Measurements from ENCODE around the gene GJC1. TPM values are rescaled to one million over a fixed set of nuclear protein-coding genes. Genes with fewer than 3 reads are reported as not detected.
"Not testable (repeated sequence)": the region's sequence is repeated elsewhere in the genome, so short reads cannot be mapped to it uniquely, and the experiment has no call there.

Gene GJC1
- polyA plus RNA-seq, 1 donor from 2014 or later, result 8.0 TPM

- no peak overlapping the region for H3K9ac ChIP-seq (ENCODE audit: low read length)
- no peaks in the 10 kb centered on the region for H3K79me2 ChIP-seq (replicated peaks; ENCODE audit: insufficient read depth, low read length)
- no peak overlapping the region for H3K27ac ChIP-seq (ENCODE audit: low read length)
- H3K9me3 ChIP-seq (ENCODE audit: low read length), result no peaks in the 10 kb centered on the region
- H3K9me2 ChIP-seq (ENCODE audit: insufficient read depth, low read length), result no peaks in the 10 kb centered on the region
- H3K4me2 ChIP-seq (ENCODE audit: low read length), result no peak overlapping the region
- H3F3A ChIP-seq (ENCODE audit: insufficient read depth, low read length, poor library complexity, severe bottlenecking), result no peaks in the 10 kb centered on the region
- H2AFZ ChIP-seq (ENCODE audit: low read depth, low read length), result no peak overlapping the region
- H3K4me3 ChIP-seq (ENCODE audit: low read length), result no peak overlapping the region
- H4K20me1 ChIP-seq (ENCODE audit: insufficient read depth), result no peaks in the 10 kb centered on the region
- TF ChIP-seq EP300 (conservative IDR thresholded peaks at IDR 0.05; ENCODE audit: poor library complexity, severe bottlenecking), result no peak
- no peak for TF ChIP-seq POLR2AphosphoS5 (IDR thresholded peaks at IDR 0.05)
- no peak for TF ChIP-seq REST (IDR thresholded peaks at IDR 0.05; ENCODE audit: borderline replicate concordance)
- TF ChIP-seq CTCF (IDR thresholded peaks at IDR 0.05; ENCODE audit: poor library complexity, severe bottlenecking), result no peak
- no peak for TF ChIP-seq TAF1 (IDR thresholded peaks at IDR 0.05; ENCODE audit: low read depth)
- no peak for TF ChIP-seq EZH2 (IDR thresholded peaks at IDR 0.05; ENCODE audit: borderline replicate concordance, insufficient read depth, low read length, poor library complexity, severe bottlenecking)
- TF ChIP-seq SMC3 (conservative IDR thresholded peaks at IDR 0.05; ENCODE audit: poor library complexity), result no peak
- no peaks in the 10 kb centered on the region for H3K36me3 ChIP-seq (ENCODE audit: insufficient read depth, low read length)
- peaks cover 7% of the 10 kb centered on the region for H3K27me3 ChIP-seq (ENCODE audit: insufficient read depth, low read depth, low read length)
Observed at GRCh38 chr17:44757045-44757917, 72.8 kb downstream of the GJC1 start.

- H3K36me3 ChIP-seq (ENCODE audit: insufficient read depth, low read length); H3K27ac ChIP-seq (ENCODE audit: low read length); H3F3A ChIP-seq (ENCODE audit: insufficient read depth, low read length, poor library complexity, severe bottlenecking); H2AFZ ChIP-seq (ENCODE audit: low read depth, low read length); H3K9me2 ChIP-seq (ENCODE audit: insufficient read depth, low read length); H3K4me2 ChIP-seq (ENCODE audit: low read length); H3K4me3 ChIP-seq (ENCODE audit: low read length); H3K9me3 ChIP-seq (ENCODE audit: low read length); H3K27me3 ChIP-seq (ENCODE audit: insufficient read depth, low read depth, low read length); H4K20me1 ChIP-seq (ENCODE audit: insufficient read depth); H3K79me2 ChIP-seq (replicated peaks; ENCODE audit: insufficient read depth, low read length); H3K9ac ChIP-seq (ENCODE audit: low read length): not testable (repeated sequence)
Observed at GRCh38 chr17:44755180-44755579, 74.9 kb downstream of the GJC1 start.

GRCh38 chr17:44754276-44754675, 75.8 kb downstream of the GJC1 start:
- Histone ChIP-seq H3K36me3 (ENCODE audit: insufficient read depth, low read length) (no peaks in the 10 kb centered on the region), H4K20me1 (ENCODE audit: insufficient read depth) (no peaks in the 10 kb centered on the region), H3K79me2 (replicated peaks; ENCODE audit: insufficient read depth, low read length) (no peaks in the 10 kb centered on the region), H3K4me3 (ENCODE audit: low read length) (no peak overlapping the region), H3K9ac (ENCODE audit: low read length) (no peak overlapping the region), H3K27me3 (ENCODE audit: insufficient read depth, low read depth, low read length) (peaks cover 2% of the 10 kb centered on the region), H3K9me3 (ENCODE audit: low read length) (no peaks in the 10 kb centered on the region), H3F3A (ENCODE audit: insufficient read depth, low read length, poor library complexity, severe bottlenecking) (no peaks in the 10 kb centered on the region), H2AFZ (ENCODE audit: low read depth, low read length) (no peak overlapping the region), H3K9me2 (ENCODE audit: insufficient read depth, low read length) (no peaks in the 10 kb centered on the region), H3K27ac (ENCODE audit: low read length) (no peak overlapping the region), H3K4me2 (ENCODE audit: low read length) (no peak overlapping the region)
- no peak for TF ChIP-seq REST (IDR thresholded peaks at IDR 0.05; ENCODE audit: borderline replicate concordance)
- no peak for TF ChIP-seq EP300 (conservative IDR thresholded peaks at IDR 0.05; ENCODE audit: poor library complexity, severe bottlenecking)
- no peak for TF ChIP-seq RAD21 (conservative IDR thresholded peaks at IDR 0.05)
- no peak for TF ChIP-seq CTCF (IDR thresholded peaks at IDR 0.05; ENCODE audit: poor library complexity, severe bottlenecking)
- no peak for TF ChIP-seq TAF1 (IDR thresholded peaks at IDR 0.05; ENCODE audit: low read depth)
- TF ChIP-seq EZH2 (IDR thresholded peaks at IDR 0.05; ENCODE audit: borderline replicate concordance, insufficient read depth, low read length, poor library complexity, severe bottlenecking), result no peak
- TF ChIP-seq SMC3 (conservative IDR thresholded peaks at IDR 0.05; ENCODE audit: poor library complexity), result no peak
- no peak for TF ChIP-seq POLR2AphosphoS5 (IDR thresholded peaks at IDR 0.05)
- no peak for TF ChIP-seq MXI1 (conservative IDR thresholded peaks at IDR 0.05; ENCODE audit: poor library complexity, severe bottlenecking)
